HG03558 (cell line): Measurements from ENCODE around the gene BMPR1B.
A peak's percentile ranks its signal among the peaks of the same experiment; 100 is the strongest.
"Not testable (repeated sequence)": the region's sequence is repeated elsewhere in the genome, so short reads cannot be mapped to it uniquely, and the experiment has no call there.

Experiments used
- ATAC-seq: cut with Tn5 transposase; IDR thresholded peaks from one replicate; pipeline ENCODE4 v1.9.1; 2021; ENCODE audit warnings: moderate number of reproducible peaks; ENCODE audit not compliant: unreplicated experiment; ENCODE audit errors: extremely low read depth

The BMPR1B gene

GRCh38 chr4:95161781-95162469 lies 404.2 kb downstream of the BMPR1B start:
- no peak for ATAC-seq

GRCh38 chr4:95162867-95163266 lies 405.1 kb downstream of the BMPR1B start:
- no peak for ATAC-seq

GRCh38 chr4:95165926-95166524 lies 408.3 kb downstream of the BMPR1B start:
- ATAC-seq, result peak; percentile 76

- ATAC-seq, result no peak
Observed at GRCh38 chr4:95167805-95168204, 410.1 kb downstream of the BMPR1B start.

- no peak for ATAC-seq
Observed at GRCh38 chr4:95170176-95170575, 412.4 kb downstream of the BMPR1B start.

- ATAC-seq, result not testable (repeated sequence)
Observed at GRCh38 chr4:95171377-95171776, 413.6 kb downstream of the BMPR1B start.

- ATAC-seq, result no peak
Observed at GRCh38 chr4:95178938-95179337, 421.2 kb downstream of the BMPR1B start.

- ATAC-seq, result no peak
Observed at GRCh38 chr4:95180531-95181242, 422.9 kb downstream of the BMPR1B start.

- no peak for ATAC-seq
Observed at GRCh38 chr4:95181243-95181995, 423.7 kb downstream of the BMPR1B start.

- no peak for ATAC-seq
Observed at GRCh38 chr4:95181996-95182306, 424.2 kb downstream of the BMPR1B start.

- no peak for ATAC-seq
Observed at GRCh38 chr4:95183656-95184408, 426.1 kb downstream of the BMPR1B start.

GRCh38 chr4:95186666-95187065 lies 428.9 kb downstream of the BMPR1B start:
- ATAC-seq, result no peak

GRCh38 chr4:95188701-95189370 lies 431.1 kb downstream of the BMPR1B start:
- no peak for ATAC-seq

- no peak for ATAC-seq
Observed at GRCh38 chr4:95190751-95191436, 433.1 kb downstream of the BMPR1B start.

GRCh38 chr4:95191537-95191936 lies 433.8 kb downstream of the BMPR1B start:
- no peak for ATAC-seq

- no peak for ATAC-seq
Observed at GRCh38 chr4:95193391-95194224, 435.9 kb downstream of the BMPR1B start.

- no peak for ATAC-seq
Observed at GRCh38 chr4:95197353-95197752, 439.6 kb downstream of the BMPR1B start.

GRCh38 chr4:95198961-95199360 lies 441.2 kb downstream of the BMPR1B start:
- ATAC-seq, result no peak
